ENCODE results near the gene HOXA6.

GRCh38 chr7:27185013-27185853 is 37.7 kb upstream of the HOXA6 start, which contains the start of gene HOXA11:
- TF ChIP-seq CTCF (IDR thresholded peaks at IDR 0.05), result no peak
- peak; percentile 29 to 67 for TF ChIP-seq POLR2A (IDR thresholded peaks at IDR 0.05)
- TF ChIP-seq EP300 (IDR thresholded peaks at IDR 0.05), result peak in 1 of 2 donors; percentile 87
